Superior temporal gyrus (tissue), 1 donor: ENCODE measurements around the gene PILRB.
"Not testable (repeated sequence)": the region's sequence is repeated elsewhere in the genome, so short reads cannot be mapped to it uniquely, and the experiment has no call there.

ENCODE experiments used
- DNase-seq: peaks from one replicate; pipeline ENCODE4 v3.0.0-alpha.2; 2016; ENCODE audit errors: extremely low spot score

The PILRB gene

GRCh38 chr7:100376066-100376465, 18.1 kb downstream of the PILRB start:
- no peak for DNase-seq

- DNase-seq = no peak
These were observed 20.3 kb downstream of the PILRB start for GRCh38 chr7:100378114-100378755.

DNA sequence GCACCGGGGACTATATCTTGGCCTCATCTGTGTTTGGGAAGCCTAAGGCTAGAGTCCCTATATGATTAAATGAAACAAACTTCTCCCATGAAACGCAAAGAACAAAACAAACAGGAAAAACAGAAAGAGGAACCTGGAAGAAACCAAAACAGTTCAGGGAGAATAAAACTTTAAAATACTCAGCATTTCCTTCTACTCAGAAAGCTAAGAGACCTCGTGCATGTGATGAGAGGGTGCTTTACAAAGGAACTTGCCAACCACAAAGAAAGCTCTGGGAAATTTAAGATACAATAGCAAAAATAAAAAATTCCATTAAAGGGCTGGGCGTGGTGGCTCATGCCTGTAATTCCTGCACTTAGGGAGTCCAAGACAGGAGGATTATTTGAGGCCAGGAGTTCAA, 22.3 kb downstream of the PILRB start:
- no peak for DNase-seq

GRCh38 chr7:100381531-100382233, 23.8 kb downstream of the PILRB start:
- not testable (repeated sequence) for DNase-seq

DNA sequence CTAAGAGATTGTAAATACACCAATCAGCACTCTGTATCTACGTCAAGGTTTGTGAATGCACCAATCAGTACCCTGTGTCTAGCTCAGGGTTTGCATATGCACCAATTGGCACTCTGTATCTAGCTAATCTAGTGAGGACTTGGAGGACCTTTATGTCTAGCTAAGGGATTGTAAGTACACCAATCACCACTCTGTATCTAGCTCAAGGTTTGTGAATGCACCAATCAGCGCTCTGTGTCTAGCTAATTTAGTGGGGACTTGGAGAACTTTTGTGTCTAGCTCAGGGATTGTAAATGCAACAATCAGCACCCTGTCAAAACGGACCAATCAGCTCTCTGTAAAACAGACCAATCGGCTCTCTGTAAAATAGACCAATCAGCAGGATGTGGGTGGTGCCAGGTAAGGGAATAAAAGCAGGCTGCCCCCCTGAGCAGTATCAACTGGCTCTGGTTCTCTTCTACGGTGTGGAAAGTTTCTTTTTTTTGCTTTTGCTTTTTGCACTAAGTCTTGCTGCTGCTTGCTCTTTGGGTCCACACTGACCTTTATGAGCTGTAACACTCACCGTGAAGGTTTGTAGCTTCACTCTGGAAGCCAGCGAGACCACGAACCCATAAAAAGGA, 24.4 kb downstream of the PILRB start:
- not testable (repeated sequence) for DNase-seq

DNA sequence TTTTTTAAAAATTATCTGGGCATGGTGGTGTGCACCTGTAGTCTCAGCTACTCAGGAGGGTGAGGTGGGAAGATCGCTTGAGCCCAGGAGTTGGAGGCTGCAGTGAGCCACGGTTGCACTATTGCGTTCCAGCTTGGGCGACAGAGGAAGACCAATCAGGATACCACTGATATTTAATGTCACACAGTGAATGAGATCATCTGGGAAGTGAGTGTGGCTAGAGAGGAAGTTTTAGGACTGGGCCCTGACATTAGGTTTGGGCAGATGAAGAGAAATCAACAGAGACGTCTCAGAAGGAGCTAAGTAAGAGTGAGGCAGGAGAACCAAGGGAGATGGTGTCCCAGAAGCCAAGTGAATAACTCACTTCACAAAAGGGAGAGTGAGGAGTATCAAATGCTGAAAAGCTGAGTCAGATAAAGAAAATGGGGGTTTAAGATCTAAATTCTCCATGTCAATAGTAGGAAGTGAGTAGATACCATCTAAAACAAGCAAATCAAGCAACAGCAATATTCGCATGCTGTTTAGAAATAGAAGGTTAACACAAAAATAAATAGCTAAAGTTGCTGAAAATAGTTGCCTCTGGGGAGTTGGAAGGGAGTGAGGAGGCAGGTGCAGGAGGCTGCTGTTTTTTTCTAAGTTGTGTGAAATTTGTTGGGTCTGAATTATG, 26.8 kb downstream of the PILRB start:
- DNase-seq = no peak

GRCh38 chr7:100386940-100387339, 29.0 kb downstream of the PILRB start:
- DNase-seq = no peak

GRCh38 chr7:100387695-100388094, 29.8 kb downstream of the PILRB start:
- no peak for DNase-seq

GRCh38 chr7:100389437-100390088, 31.6 kb downstream of the PILRB start:
- DNase-seq = no peak

DNA sequence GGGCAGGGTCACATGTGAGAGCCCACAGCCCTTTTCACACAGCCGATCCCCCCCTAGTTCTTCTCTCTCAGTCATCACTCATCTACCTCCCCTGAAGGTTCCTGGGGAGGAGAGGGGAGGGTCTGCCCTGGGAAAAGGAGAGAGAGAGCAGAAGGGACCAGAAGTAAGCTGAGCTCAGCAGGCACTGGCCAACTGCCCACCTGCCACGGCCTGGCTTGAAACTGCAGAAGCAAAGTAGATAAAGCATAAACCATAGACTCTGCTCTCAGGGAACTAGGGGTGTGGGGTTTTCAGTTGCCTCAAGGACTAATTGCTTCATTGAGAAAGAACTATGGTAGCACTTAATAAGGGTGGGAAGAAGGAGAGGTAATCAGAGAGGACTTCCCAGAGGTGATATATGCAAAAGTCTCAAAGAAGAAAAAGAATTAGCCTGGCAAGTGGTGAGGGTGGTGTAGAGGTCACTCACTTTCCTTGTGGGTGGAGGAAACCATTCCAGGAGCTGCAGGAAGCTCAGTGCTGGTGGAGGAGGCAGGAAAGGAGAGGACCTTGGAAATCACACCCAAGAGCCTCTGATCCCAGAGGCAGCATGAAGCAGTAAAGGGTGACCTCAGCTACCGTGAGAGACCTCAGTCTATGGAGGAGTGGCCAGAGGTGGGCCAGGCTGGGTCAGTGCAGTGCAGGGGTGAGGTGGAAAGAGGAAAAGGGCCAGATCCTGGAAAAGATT, 32.5 kb downstream of the PILRB start:
- DNase-seq = no peak

DNA sequence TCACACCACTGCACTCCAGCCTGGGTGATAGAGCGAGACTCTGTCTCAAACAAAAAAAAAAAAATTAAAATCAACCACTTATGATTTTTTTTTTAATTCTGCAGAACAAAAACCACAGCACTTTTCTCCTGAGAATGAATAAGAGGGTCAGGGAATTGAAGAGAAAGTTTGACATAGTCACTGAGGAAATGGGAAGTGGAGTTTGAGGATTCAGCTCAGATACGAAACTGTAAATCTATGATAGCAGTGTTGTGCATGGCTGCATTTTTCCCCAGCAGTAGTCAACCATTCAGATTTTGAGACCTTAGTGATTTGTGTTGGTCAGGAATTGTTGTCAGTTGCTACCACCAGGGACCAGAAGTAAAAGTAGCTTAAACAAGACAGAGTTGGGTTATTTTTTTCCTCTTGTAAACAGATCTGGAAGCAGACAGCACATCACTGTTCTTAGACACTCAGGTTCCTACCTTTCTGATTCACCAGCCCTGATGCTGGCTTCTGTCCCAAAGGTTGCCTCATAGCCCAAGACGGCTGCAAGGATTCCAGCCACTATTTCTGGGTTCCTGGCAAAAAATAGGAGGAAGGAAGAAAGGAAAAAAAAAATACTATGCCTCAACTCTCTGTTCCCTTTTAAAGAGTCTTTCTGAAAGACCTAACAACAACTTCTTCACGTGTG, 35.5 kb downstream of the PILRB start:
- DNase-seq = no peak

DNA sequence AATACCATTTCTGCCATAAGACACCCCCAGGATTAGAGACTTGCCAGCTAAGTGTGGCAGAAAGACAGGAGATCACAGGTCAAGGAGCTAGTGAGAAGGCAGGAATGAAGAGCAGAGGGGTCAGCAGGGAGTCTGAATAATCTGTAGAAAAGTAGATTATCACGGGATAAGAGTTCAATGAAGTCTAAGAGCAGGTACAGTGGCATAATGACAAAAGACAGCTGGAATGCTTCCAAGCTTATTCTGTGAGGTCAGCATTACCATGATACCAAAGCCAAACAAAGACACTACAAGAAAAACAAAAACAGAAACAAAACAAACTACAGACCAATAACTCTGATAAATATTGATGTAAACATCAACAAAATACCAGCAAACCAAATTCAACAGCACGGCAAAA, 36.2 kb downstream of the PILRB start:
- no peak for DNase-seq

GRCh38 chr7:100396421-100396982, 38.6 kb downstream of the PILRB start:
- DNase-seq = no peak

GRCh38 chr7:100397315-100398081, 39.6 kb downstream of the PILRB start:
- no peak for DNase-seq

GRCh38 chr7:100398239-100398638, 40.3 kb downstream of the PILRB start:
- DNase-seq = no peak

- DNase-seq = no peak
These were observed 42.1 kb downstream of the PILRB start for GRCh38 chr7:100400041-100400440.

DNA sequence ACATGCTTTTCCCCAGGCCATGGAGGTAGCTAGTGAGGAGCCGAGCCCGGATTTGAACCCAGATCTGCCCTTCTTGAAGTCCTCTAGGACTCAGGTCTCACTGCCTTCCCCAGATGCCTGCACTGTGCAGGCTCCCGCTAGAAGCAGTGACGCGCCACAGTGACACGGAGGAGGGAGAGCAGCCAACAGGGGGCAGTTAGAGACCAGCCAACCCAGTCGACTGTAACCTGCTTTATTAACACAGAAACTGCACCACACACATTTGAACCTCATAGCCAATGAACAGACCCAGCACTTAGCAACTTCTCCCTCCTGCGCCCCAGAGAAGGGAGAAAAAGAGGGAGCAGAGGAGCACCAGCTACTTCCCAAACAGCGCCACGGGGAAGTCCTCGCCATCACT, 42.7 kb downstream of the PILRB start:
- no peak for DNase-seq

GRCh38 chr7:100401811-100402210, 43.9 kb downstream of the PILRB start:
- DNase-seq = no peak

GRCh38 chr7:100402241-100402640, 44.3 kb downstream of the PILRB start:
- no peak for DNase-seq

DNA sequence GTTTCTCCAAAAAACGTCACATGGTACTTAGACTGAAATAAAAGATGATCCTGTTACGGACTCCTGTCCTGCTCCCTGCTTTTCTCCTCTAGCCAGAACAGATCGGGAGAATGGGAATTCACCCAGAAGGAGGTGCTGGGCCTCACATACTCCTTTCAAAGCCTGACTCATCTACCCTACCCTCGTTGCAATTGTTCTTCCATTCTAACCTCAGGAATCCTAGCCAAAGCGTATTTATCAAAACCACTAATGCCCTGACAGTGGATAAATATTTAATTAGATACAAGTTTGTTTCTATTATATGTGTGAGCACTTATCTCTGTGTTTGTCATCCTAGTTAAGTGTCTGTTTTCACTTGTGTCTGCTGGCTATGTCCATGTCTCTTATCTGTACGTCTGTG, 48.9 kb downstream of the PILRB start:
- no peak for DNase-seq
